ENCODE data around the gene LAMA5.

DNA sequence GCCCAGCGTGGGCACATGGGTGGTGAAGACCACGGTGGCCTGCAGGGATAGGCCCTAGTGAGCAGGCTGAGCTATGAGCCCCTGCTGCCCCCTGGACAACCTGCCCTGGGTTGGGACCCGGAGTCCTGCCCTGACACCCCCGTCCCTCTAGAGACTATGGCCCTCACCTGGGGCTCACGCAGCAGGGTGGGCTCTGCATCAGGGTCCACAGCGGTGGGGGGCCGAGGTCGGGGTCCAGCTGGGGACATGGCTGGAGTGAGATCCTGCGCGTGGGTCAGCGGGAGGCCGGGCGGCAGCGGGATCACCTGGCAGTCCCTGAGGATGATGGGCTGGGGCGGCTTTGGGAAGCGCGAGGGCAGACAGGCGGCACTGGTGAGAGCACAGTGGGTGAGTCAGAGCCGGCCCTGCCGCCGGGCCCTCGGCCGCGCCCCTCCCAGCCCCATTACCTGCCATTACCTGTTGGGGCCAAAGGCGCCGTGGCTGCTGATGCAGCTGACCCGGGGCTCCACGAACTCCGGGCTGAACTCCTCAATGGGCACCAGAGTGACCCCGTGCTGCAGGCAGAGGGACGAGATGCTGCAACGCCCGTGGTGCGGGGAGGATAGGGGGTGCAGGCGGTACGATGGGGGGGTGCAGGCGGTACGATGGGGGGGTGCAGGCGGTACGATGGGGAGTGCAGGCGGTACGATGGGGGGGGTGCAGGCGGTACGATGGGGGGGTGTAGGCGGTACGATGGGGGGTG, 36.4 kb downstream of the LAMA5 start:
- TF ChIP-seq, protein P1, sequence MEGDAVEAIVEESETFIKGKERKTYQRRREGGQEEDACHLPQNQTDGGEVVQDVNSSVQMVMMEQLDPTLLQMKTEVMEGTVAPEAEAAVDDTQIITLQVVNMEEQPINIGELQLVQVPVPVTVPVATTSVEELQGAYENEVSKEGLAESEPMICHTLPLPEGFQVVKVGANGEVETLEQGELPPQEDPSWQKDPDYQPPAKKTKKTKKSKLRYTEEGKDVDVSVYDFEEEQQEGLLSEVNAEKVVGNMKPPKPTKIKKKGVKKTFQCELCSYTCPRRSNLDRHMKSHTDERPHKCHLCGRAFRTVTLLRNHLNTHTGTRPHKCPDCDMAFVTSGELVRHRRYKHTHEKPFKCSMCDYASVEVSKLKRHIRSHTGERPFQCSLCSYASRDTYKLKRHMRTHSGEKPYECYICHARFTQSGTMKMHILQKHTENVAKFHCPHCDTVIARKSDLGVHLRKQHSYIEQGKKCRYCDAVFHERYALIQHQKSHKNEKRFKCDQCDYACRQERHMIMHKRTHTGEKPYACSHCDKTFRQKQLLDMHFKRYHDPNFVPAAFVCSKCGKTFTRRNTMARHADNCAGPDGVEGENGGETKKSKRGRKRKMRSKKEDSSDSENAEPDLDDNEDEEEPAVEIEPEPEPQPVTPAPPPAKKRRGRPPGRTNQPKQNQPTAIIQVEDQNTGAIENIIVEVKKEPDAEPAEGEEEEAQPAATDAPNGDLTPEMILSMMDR (IDR thresholded peaks at IDR 0.05), result no peak
- TF ChIP-seq EP300 (IDR thresholded peaks at IDR 0.05), result no peak
